Activated T-cell treated with anti-CD3 and anti-CD28 coated beads for 48 hours (primary cell): ENCODE data around the gene DCUN1D4.
A peak's percentile ranks its signal among the peaks of the same experiment; 100 is the strongest.
"Not testable (repeated sequence)": the region's sequence is repeated elsewhere in the genome, so short reads cannot be mapped to it uniquely, and the experiment has no call there.

Source experiments
- DNase-seq: peaks from one replicate; pipeline ENCODE4 v3.0.0-alpha.2; 2020; ENCODE audit warnings: low read depth

DCUN1D4 gene

DNA sequence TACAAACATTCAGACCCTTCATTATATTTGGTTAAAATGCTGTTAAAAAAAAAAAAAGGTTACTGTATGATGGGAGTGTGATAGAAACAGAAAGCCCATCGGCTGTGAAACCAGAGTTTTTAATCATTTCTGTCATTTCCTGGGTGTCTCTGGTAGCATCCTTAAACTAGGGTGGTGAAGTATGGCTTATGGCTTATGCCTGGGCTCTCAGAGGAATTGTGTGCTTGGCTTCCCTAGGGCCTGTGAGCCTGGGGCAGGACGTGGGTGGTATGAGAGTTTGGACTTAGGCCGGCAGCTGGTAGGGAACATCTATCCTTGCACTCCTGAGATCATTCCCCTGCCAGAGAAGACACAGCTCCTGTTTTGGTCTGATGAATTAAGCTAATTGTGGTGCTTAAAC, 52.2 kb downstream of the DCUN1D4 start:
- no peak for DNase-seq

- DNase-seq, result peak; percentile 34
These were observed 53.0 kb downstream of the DCUN1D4 start for GRCh38 chr4:51895816-51896408.

- DNase-seq, result no peak
These were observed 58.4 kb downstream of the DCUN1D4 start for GRCh38 chr4:51901363-51901762.

DNA sequence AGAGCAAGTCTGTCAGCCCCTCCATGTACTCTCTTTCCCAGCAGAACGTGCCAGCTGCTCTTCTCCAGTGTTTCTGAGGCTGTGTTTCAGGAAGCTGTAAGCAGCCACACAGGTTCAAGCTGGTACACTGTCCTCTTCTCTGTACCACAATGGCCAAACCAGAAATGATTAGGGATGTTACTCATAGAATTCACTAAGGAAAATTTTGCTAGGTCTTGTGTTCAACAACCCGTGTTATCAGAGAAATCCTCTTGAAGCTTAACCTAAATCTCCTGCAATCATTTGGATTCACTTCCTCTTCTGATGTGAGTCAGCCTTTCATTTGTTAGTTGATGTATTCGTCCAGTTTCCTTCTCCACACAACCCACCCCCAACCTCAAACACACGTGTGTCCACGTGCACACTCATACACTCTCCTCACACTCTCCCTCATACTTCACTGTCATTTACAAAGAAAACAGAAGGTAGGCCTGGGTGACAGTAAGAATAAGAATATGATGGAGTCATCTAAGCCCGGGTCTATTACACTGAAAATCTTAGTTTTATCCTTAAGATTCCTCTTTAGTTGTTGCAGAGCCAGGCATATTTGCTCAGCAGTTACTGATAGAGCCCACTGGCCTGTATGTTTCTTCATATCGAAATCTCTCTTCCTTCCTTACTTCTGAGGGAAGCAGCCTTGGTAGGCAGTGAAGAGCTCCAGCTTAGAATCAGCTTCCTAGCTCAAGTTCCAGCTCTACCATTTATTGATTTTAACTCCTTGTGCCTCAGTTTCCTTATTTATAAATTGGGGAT, 63.4 kb downstream of the DCUN1D4 start:
- DNase-seq, result no peak

DNA sequence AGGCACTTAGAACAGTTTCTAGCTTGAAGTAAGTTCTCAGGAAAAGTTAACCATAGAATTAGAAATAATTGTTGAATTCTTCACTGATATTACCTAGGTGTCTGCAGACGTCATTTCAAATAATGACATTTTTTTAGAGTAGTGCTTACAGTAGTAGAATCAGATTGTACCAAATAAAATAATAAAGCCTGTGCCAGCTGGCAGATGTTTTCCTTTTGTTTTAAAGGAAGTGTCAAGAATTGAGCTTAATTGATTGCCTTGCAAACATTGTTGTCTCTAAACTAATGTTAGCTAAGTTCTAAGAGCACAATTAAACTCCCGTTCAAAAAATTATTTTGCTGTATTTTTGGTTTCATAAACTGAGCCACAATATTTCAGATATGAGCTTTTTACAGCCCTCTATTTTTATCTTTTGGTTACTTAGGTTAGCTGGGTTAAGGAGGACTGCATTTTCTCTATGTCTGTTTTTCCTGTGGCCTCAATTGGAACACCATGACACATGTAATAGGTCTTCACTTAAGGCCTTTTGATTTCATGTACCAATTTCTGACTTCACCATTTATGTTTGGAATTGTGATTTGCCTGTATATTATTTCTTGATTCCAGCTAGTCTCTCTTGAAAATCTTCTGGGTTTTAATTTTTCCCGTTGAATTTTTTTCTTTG, 64.2 kb downstream of the DCUN1D4 start:
- DNase-seq, result no peak

DNA sequence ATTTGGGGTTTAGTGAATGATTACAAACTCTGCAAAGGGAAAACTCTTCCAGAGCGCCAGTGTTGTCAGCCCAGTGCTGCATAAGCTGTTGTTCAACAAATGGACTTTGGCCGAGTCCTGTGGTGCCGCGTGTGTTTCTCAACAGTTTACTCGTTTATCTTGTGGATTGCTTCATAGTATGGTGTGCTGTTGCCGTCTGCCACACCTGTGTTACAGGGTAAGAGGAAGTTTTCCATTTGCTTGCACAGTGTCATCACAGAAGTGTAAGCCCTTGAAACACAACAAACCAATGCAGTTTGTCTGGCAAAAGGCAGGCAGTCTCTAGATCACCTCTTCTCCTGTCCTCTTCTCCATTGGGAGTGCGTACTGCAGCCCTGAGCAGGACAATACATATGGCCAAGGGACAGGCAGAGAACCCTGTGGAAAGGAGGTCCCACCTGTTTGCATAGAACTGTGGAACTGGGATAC, 66.3 kb downstream of the DCUN1D4 start:
- DNase-seq, result no peak

DNA sequence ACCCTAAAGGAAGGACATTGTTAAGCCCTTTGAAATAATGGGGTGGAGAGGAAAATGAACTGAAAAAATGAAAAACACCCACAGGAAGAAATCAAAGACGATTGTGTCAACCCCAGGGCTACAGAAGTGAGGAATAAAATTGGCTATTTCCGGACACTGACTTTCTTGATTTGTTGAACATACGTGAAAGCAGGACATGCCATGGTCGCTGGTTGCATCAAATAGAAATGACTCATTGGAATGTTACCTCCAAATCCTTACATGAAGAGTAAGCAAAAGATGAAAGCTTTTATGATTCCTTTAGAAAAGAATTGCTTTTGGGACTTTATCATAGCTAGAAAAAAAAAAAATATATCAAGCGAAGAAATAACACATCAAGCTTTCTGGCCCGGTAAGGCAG, 75.3 kb downstream of the DCUN1D4 start:
- DNase-seq, result no peak

DNA sequence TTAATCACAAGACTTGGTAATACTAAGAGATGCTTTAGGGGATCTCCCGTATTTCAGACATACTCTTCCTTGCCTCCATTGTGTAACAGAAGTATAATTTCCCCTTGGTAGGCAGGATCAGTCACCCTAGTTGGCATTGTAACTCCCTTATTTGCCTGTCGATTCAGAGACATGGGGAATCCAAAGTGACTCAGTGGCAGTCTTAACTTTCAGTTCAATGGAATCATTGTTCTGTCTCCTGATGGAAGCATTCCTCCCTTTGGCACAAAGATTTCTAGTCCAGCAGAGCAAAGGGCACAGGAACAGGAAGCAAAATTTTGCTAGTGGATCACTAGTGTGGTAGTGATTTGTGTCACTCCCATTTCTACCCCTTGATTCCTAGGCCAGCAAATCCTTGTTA, 80.4 kb downstream of the DCUN1D4 start:
- DNase-seq, result no peak

- DNase-seq, result no peak
These were observed 82.4 kb downstream of the DCUN1D4 start for GRCh38 chr4:51925307-51925706.

DNA sequence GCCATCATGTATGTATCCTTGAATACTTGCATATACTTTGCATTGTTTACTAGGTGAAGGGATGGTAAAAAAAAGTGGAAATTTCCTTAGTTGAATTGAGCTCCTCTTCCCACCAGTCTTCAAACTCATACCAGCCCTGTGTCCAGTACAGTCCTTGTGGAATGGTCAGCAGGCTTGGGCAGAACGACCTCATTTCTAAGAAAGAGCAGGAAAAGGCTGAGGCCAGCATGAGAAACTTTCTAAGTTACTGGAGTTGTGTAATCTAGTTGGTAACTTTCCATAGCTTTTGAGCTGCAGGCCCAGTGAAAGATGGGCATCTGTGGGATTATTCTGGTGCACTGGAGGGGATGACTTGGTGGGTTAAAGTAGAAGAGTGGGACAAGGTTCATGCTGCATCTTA, 87.6 kb downstream of the DCUN1D4 start:
- DNase-seq, result no peak

DNA sequence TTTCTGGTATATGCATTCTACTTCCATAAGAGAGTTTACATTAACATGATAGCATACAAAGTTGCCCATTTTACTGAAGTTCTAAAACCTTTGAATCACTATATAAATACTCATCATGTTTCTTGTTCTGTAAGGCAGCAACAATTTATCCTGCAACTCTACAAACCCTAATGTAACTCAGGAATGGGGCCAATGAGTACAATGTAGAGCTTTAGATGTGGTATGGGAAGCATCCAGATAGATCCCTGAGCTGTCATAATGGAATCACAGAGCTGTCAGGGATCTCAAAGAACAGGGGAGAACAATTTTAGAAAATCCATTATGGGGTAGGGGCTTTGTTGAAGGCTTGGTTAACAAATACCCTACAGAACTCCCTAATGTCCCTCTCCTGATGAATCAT, 88.5 kb downstream of the DCUN1D4 start:
- DNase-seq, result no peak

DNA sequence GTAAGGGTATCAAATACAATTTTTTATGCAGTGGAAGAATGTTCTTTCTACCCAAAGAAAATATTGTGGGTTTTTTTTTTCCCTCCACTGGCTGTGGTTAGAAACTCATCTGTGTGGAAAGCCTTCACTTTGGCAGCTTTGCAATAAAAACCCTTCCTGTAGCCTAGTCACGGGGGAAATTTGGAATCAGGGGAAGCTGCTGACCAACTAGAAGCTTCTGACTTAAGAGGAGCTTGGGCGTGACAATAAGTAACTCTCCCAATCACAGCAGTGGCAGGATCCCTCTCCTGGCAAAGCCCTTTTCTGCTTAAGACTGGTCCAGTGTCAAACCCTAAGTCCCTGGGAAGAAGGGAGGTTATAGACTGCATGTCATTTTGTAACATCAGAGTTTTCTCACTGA, 89.3 kb downstream of the DCUN1D4 start:
- no peak for DNase-seq

GRCh38 chr4:51932684-51933083, 89.7 kb downstream of the DCUN1D4 start:
- no peak for DNase-seq

DNA sequence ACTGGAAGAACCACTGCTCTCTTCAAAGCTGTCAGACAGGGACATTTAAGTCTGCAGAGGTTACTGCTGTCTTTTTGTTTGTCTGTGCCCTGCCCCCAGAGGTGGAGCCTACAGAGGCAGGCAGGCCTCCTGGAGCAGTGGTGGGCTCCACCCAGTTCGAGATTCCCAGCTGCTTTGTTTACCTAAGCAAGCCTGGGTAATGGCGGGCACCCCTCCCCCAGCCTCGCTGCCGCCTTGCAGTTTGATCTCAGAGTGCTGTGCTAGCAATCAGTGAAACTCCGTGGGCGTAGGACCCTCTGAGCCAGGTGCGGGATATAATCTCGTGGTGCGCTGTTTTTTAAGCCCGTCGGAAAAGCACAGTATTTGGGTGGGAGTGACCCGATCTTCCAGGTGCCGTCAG, 97.5 kb downstream of the DCUN1D4 start:
- DNase-seq, result not testable (repeated sequence)

DNA sequence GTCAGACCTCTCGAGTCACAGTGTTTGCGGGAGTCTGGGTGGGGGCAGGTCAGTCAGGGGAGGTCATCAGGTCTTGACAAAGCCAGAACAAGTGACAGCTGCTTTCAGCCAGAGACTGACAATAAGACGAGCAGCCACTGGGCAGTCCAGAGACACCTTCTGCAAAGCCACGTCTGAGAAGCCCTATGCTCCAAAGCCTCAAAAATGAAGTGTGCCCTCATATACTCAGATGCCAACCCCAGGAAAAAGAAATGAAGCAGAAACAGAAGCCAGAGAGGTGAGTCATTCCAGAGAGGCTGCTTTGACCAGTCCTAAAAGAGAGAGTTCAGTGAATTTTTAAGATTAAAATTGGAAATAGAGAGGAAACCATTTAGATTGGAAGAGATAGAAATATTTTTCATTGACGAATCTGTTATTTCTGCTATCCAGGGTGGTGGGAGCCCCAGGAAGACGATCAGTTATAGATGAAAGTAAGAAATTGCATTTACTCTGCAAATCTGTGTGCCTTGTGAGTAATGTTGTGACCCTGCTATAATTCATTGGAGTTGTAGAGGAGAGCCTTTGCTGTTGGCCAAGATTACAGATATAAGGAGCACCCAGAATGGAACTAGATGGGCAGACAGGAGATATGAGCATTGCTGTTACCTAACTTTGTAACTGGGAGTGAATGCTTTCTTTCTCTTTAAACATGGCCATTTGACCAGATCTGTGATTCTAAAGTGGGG, 99.3 kb downstream of the DCUN1D4 start:
- DNase-seq, result no peak

DNA sequence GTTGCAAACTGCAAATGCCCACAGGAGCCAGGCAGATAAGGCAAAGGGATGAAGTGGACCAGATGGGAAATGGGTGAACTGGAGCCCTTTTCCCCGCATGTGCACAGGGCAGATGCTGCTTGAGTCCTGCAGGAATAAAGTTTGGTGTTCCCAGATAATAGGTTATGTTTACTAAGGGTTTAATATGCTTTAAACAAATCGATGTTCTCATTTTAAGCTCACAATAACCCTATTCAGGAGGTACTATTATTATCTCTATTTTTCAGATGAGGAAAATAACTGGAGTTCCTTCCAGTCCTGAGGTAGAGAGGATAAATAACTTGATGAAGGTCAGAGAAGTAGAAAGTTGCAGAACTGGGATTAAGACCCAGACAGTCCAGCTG, 99.9 kb downstream of the DCUN1D4 start:
- no peak for DNase-seq

GRCh38 chr4:51943221-51943620, 100.3 kb downstream of the DCUN1D4 start:
- no peak for DNase-seq

DNA sequence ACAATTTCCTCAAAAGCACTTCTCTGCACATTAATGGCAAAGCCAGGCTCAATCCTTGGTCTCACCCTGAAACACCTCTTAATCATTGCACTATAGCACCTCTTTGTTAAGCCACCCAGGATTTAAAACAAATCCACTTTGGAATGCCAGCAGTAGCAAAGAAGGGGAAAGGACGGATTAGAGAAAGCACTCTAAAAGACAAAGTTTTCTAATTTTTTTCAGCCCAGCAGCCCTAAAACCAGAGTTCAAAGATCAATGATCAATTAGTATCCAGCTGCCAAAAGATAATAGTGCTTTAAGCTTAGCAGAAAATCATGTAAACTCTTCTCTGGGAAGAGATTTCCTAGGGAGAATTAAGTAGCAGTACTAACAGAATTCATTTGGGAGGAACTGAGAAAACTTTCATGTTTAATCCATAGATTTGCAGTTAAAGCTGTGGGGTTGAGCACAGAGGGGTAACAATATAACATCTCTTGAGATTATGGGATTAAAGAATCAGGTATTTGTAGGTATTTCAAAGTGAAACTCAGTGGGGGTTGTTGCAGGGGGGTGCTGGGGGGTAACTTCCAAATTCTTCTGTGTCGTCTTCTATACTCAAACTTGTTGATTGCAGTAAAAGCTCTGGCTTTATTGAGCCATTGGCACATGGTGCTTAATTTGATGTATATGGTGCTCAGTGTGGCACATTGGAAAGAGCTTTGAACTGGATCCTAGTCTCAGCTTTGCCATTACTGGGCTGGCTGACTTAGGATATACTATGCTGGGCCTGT, 115.4 kb downstream of the DCUN1D4 start:
- DNase-seq, result no peak

DNA sequence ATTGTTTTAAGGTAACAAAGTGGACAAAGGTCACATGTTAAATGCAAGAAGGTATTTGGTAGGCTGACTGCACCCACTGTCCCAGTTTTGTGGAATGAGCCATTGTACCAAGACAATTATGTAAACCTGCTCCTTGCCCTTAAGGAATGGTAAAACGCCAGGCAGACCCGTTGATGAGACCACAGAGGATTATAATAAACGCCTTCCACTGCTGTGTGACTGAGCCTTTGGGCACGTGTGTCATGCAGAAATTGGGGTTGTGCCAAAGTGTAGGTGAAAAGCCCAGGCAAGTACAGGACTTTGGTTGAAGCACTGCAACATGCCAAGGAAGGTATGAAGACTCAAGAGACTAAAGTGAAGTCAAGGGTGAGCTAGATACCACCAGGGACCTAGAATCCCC, 117.5 kb downstream of the DCUN1D4 start:
- no peak for DNase-seq

DNA sequence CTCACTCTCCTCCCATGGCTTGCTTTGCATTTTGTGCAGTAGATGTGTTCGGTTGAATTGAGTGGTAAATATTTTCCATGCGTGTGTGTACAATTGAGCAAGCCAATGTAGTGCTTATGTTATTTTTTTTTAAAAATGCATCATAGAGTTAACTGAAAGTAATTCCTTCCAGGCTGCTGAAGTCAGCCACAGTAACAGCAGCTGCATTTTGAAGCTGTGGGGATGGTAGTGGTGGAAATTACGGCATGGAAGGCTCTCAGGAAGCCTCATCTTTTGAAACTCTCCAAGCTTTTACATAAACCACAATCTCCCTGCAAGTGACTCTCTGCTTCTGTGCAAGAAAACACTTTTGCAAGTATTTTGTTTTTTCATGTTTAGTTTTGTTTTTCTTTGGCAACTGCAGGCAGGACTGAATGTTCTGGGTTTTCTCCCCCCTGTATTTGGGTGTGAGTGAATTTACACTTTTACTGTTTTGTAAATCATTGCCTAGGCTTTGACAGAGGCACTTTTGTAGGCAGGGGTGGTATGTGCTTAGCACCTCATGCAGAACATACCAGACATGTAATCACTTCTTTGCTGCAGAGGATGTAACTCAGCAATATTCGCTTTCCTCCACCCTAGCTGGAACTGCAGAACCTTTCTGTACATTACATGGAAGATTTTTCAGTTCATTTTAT, 121.0 kb downstream of the DCUN1D4 start:
- no peak for DNase-seq

DNA sequence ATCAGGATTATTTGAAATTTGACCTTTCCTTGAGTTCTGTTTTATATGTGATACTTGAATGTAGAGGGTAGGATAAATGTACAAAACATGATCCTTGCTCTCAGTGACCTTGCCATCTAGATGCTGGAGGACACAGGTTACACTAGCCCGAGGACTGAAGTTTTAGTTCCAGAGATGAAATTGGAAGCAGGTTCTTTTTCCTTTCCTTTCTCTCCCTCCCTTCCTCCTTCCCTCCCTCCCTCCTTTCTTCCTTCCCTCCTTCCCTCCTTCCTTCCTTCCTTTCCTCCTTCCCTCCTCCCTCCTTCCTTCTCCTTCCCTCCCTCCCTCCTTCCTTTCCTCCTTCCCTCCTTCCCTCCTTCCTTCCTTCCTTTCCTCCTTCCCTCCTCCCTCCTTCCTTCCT, 122.9 kb downstream of the DCUN1D4 start:
- DNase-seq, result no peak
